Measurements from ENCODE around the gene TXNDC5. TPM values are rescaled to one million over a fixed set of nuclear protein-coding genes. Genes with fewer than 3 reads are reported as not detected.
"Not testable (repeated sequence)": the region's sequence is repeated elsewhere in the genome, so short reads cannot be mapped to it uniquely, and the experiment has no call there.

Gene TXNDC5
- polyA plus RNA-seq, 2 of the 4 experiments (the other 2 are of a cell fraction): 115 to 134 TPM

DNA sequence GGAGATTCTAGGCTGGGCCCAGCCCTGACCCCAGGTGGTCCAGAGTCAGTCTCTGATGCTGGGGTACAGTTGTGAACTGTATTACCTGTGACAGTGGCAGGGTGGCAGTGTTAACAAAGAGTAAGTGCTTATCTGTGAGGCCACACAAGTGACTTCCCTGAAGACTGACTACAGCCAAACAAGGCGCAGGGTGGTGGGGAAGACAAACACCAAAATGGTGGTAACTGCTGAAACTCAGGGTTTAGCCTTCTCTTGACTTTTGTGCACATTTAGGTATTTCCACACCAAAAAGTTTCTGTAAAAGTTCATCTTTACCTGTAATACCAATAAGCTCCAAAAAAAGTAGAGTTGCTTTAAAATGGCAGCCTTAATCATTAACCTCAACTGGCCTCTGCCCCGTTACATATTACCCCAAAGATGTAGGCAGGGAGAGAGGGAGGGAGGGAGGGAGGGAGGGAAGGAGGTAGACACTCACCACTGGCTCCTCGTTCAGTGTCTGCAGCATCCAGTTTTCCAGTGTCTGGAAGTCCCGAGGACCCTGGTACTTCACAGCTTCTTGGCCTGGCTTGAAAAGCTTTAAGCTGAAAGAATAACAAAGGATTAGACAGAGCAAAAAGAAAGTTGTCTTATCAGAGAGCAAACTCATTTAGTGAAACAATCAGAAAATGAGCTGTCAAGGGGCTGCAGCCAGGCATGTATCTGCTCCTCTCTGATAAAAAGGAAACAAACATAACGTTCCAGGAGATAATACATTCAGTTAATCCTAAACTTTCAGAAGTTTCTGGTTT lies 11.3 kb downstream of the TXNDC5 start:
- ATAC-seq (peak; percentile 72 to 75; a peak in 5 of 6 replicates), FAIRE-seq (no peak), DNase-seq (ENCODE audit: low read depth in 1 of 2, low spot score in 1 of 2) (peak; percentile 28 to 35)
- ChIA-PET POLR2A (no interaction called here), CTCF (interaction anchor here (0.8 to 1.5 kb wide), 6 partner anchors 10 to 176 kb away, joined by 3 to 6 read pairs (median 4); no protein-coding TSS in a partner anchor)
- WGBS (ENCODE audit: missing lambda C conversion rate): 69% methylated on average over 5 of the region's 5 CpGs
- H3K9me3 ChIP-seq: no peaks in the 10 kb centered on the region
- H3K27ac ChIP-seq: no peak overlapping the region
- H3K4me1 ChIP-seq: peaks cover 10% of the 10 kb centered on the region; the same call in 2 of the 3 replicates
- no peak overlapping the region for H3K4me3 ChIP-seq
- H3K4me2 ChIP-seq: 0 out of 3 replicates have a peak overlapping the region, but pooled peaks have one; percentile 8
- TF ChIP-seq, protein P1, sequence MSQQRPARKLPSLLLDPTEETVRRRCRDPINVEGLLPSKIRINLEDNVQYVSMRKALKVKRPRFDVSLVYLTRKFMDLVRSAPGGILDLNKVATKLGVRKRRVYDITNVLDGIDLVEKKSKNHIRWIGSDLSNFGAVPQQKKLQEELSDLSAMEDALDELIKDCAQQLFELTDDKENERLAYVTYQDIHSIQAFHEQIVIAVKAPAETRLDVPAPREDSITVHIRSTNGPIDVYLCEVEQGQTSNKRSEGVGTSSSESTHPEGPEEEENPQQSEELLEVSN (IDR thresholded peaks at IDR 0.05; ENCODE audit: borderline replicate concordance, low read depth): no peak
- TF ChIP-seq NFE2L2 (conservative IDR thresholded peaks at IDR 0.05; ENCODE audit: low read length) (no peak), TFCP2L1 (CRISPR knock-in tag; IDR thresholded peaks at IDR 0.05) (no peak), CBX2 (IDR thresholded peaks at IDR 0.05; ENCODE audit: borderline replicate concordance, low read depth) (no peak), RAD21 (conservative IDR thresholded peaks at IDR 0.05 in 1 of 2, IDR thresholded peaks at IDR 0.05 in 1 of 2) (peak; percentile 41 to 45; a peak in 4 of 5 replicates), RNF2 (IDR thresholded peaks at IDR 0.05; ENCODE audit: borderline replicate concordance, low read depth) (no peak), KDM5A (IDR thresholded peaks at IDR 0.05) (no peak), HDAC2 (IDR thresholded peaks at IDR 0.05) (no peak), ZFP36 (IDR thresholded peaks at IDR 0.05; ENCODE audit: borderline replicate concordance, partially characterized antibody) (no peak), SMC3 (IDR thresholded peaks at IDR 0.05) (peak; percentile 37; the same call in 1 of the 3 replicates)
- TF ChIP-seq, protein P2, sequence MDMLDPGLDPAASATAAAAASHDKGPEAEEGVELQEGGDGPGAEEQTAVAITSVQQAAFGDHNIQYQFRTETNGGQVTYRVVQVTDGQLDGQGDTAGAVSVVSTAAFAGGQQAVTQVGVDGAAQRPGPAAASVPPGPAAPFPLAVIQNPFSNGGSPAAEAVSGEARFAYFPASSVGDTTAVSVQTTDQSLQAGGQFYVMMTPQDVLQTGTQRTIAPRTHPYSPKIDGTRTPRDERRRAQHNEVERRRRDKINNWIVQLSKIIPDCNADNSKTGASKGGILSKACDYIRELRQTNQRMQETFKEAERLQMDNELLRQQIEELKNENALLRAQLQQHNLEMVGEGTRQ (IDR thresholded peaks at IDR 0.05): no peak
- TF ChIP-seq, protein P3, sequence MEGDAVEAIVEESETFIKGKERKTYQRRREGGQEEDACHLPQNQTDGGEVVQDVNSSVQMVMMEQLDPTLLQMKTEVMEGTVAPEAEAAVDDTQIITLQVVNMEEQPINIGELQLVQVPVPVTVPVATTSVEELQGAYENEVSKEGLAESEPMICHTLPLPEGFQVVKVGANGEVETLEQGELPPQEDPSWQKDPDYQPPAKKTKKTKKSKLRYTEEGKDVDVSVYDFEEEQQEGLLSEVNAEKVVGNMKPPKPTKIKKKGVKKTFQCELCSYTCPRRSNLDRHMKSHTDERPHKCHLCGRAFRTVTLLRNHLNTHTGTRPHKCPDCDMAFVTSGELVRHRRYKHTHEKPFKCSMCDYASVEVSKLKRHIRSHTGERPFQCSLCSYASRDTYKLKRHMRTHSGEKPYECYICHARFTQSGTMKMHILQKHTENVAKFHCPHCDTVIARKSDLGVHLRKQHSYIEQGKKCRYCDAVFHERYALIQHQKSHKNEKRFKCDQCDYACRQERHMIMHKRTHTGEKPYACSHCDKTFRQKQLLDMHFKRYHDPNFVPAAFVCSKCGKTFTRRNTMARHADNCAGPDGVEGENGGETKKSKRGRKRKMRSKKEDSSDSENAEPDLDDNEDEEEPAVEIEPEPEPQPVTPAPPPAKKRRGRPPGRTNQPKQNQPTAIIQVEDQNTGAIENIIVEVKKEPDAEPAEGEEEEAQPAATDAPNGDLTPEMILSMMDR (IDR thresholded peaks at IDR 0.05): peak; percentile 22; the same call in 1 of the 3 replicates
- TF ChIP-seq, protein P4, sequence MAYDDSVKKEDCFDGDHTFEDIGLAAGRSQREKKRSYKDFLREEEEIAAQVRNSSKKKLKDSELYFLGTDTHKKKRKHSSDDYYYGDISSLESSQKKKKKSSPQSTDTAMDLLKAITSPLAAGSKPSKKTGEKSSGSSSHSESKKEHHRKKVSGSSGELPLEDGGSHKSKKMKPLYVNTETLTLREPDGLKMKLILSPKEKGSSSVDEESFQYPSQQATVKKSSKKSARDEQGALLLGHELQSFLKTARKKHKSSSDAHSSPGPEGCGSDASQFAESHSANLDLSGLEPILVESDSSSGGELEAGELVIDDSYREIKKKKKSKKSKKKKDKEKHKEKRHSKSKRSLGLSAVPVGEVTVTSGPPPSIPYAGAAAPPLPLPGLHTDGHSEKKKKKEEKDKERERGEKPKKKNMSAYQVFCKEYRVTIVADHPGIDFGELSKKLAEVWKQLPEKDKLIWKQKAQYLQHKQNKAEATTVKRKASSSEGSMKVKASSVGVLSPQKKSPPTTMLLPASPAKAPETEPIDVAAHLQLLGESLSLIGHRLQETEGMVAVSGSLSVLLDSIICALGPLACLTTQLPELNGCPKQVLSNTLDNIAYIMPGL (CRISPR knock-in tag; IDR thresholded peaks at IDR 0.05; ENCODE audit: borderline replicate concordance): no peak

DNA sequence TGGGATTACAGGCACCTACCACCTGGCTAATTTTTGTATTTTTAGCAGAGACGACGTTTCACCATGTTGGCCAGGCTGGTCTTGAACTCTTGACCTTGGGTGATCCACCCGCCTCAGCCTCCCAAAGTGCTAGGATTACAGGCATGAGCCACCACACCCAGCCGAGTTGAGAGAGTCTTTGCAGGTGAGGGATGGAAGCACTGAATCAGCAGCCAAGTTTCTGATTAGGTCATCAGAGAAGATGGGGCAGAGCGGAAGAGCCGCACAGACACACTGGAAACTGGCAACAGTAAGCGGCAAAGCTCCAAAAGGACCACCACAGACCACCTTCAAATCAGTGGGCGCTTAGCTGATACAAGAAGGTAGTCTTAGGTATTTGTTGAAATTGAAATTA lies 12.4 kb downstream of the TXNDC5 start:
- WGBS (ENCODE audit: missing lambda C conversion rate): 92% methylated on average over 8 of the region's 8 CpGs
- POLR2A ChIA-PET; H3K27ac ChIP-seq; H3K4me3 ChIP-seq; H3K9me3 ChIP-seq; H3K4me2 ChIP-seq; DNase-seq (ENCODE audit: low read depth in 1 of 2, low spot score in 1 of 2); FAIRE-seq; ATAC-seq: not testable (repeated sequence)
- peaks cover 10% of the 10 kb centered on the region; the same call in 2 of the 3 replicates for H3K4me1 ChIP-seq
- CTCF ChIA-PET: interaction anchor here (0.6 to 2.1 kb wide), 4 partner anchors 10 to 176 kb away, joined by 4 to 6 read pairs (median 5); no protein-coding TSS in a partner anchor

DNA sequence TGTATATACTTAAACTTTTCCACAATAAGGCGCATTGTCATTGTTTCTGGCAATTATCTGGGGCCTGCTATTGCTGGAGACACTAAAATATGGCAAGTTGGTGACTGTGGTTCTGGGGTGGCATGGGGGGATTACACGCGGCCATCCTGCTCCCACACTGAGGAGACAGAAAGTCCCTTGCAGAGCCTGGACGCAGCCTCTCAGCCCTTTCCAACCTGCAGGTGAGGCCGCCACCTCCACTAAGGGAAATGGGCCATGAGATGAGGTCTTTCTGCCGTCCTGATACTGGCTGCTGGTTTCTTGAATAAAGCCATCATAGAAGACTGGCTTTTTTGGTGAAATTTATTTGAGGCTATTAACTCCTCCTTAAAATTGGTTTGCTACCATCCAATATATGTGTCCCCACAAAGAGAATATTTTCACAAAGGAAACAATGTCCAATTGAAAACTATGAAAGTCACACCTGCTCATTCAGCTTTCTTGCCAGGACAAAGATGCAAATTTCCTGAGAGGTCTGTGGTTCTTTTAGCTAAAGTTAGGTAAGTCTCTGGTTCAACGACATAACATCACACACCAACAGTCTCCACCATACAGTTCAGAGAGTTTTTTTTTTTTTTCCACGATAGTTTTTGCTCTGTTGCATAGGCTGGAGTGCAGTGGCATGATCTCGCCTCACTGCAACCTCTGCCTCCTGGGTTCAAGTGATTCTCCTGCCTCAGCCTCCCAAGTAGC lies 13.0 kb downstream of the TXNDC5 start:
- ChIA-PET POLR2A (no interaction called here), CTCF (interaction anchor here (1.3 to 2.1 kb wide), 3 partner anchors 10 to 175 kb away, joined by 4 to 6 read pairs (median 5); no protein-coding TSS in a partner anchor)
- H3K4me1 ChIP-seq: peaks cover 10% of the 10 kb centered on the region; the same call in 2 of the 3 replicates
- no peaks in the 10 kb centered on the region for H3K9me3 ChIP-seq
- H3K4me3 ChIP-seq: no peak overlapping the region
- DNase-seq (ENCODE audit: low read depth in 1 of 2, low spot score in 1 of 2): no peak
- no peak overlapping the region for H3K4me2 ChIP-seq
- no peak for ATAC-seq
- TF ChIP-seq PHF8 (IDR thresholded peaks at IDR 0.05; ENCODE audit: borderline replicate concordance, low read depth) (no peak), RARB (CRISPR knock-in tag; IDR thresholded peaks at IDR 0.05) (no peak)
- no peak for FAIRE-seq
- WGBS (ENCODE audit: missing lambda C conversion rate): 87% methylated on average over 9 of the region's 9 CpGs
- H3K27ac ChIP-seq: no peak overlapping the region

Measured in A549 (cell line).